ENCODE results near the gene TMEM253.
A peak's percentile ranks its signal among the peaks of the same experiment; 100 is the strongest.

Gene TMEM253

GRCh38 chr14:21091821-21092272 lies 9.0 kb upstream of the TMEM253 start:
- TF ChIP-seq ZFX (IDR thresholded peaks at IDR 0.05; ENCODE audit: borderline replicate concordance) (no peak), CTCF (IDR thresholded peaks at IDR 0.05) (no peak)

DNA sequence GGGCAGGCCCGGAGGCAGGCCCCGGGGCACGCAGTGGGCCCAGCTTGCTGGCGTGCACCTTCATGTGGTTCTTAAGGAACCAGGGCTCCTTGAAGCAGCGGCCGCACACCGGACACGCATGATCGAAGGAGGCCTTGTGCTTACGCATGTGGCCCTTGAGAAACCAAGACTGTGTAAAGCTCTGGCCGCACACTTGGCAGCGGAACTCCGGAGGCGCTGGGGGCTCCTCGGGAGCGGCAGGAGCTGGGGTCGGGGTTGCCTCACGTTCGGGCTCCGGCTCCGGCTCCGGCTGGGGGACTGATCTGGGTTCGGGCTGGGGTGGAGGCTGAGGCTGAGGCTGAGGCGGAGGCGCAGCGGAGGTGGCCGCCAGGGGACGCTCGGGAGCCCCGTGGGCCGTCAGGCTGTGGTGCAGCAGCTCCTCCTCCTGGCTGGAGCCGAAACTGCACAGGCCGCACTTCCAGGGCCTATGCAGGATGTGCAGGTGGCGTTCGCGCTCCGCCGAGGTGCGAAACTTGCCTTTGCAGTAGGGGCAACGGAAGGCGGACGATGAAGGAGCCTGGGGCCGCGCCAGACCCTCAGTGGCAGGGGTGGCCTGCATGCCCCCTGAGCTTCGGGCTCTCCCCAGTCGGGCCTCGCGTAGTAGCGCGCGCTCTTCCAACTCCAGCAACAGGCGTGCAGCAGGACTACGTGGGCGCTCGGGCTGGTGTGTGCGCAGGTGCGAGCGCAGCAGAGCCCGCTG lies 8.4 kb upstream of the TMEM253 start:
- TF ChIP-seq CTCF (IDR thresholded peaks at IDR 0.05) (peak; percentile 100), ZFX (IDR thresholded peaks at IDR 0.05; ENCODE audit: borderline replicate concordance) (no peak)

More at GRCh38 chr14:21091821-21092272, 9.0 kb upstream of the TMEM253 start:
- H3K27ac ChIP-seq = no peak overlapping the region

DNA sequence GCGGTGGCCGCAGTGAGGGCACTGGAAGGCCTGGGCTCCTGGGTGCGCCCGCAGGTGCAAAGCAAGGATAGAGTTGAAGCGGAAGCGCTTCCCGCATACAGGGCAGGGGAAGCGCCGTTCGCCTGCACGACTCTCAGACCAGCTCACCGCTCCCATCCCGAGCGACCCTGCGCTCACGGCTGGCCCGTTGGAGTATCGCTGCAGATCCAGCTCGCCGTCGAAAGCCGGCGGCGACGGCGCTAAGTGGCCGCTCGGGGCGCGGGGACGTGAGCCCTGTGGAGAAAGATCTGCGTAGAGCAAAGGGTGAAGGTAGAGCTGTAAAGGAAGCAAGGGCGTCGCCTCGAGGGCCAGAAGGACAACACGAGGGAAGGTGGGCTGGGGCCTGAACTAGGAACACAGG lies 7.8 kb upstream of the TMEM253 start:
- no peak overlapping the region for H3K27ac ChIP-seq
- TF ChIP-seq CTCF (IDR thresholded peaks at IDR 0.05) (no peak), ZFX (IDR thresholded peaks at IDR 0.05; ENCODE audit: borderline replicate concordance) (no peak)

More for the DNA sequence above, 8.4 kb upstream of the TMEM253 start:
- no peak overlapping the region for H3K27ac ChIP-seq

GRCh38 chr14:21093769-21094681 lies 6.8 kb upstream of the TMEM253 start:
- H3K27ac ChIP-seq = no peak overlapping the region
- TF ChIP-seq ZFX (IDR thresholded peaks at IDR 0.05; ENCODE audit: borderline replicate concordance) (no peak), CTCF (IDR thresholded peaks at IDR 0.05) (no peak)

GRCh38 chr14:21095430-21096205 lies 5.2 kb upstream of the TMEM253 start:
- TF ChIP-seq ZFX (IDR thresholded peaks at IDR 0.05; ENCODE audit: borderline replicate concordance) (no peak), CTCF (IDR thresholded peaks at IDR 0.05) (no peak)
- H3K27ac ChIP-seq = peak overlapping the region; percentile 83

- H3K27ac ChIP-seq = peak overlapping the region; percentile 83
- TF ChIP-seq CTCF (IDR thresholded peaks at IDR 0.05) = no peak
- TF ChIP-seq ZFX (IDR thresholded peaks at IDR 0.05; ENCODE audit: borderline replicate concordance) = no peak
Measured at GRCh38 chr14:21096438-21096837, 4.4 kb upstream of the TMEM253 start.
